GM12875 (cell line): ENCODE measurements around the gene SLAMF6.
"Not testable (repeated sequence)": the region's sequence is repeated elsewhere in the genome, so short reads cannot be mapped to it uniquely, and the experiment has no call there.

Source experiments
- H3K4me3 ChIP-seq: one replicate; pipeline ENCODE4 v1.5.1; 2011; ENCODE audit warnings: low read depth, low read length, control low read depth
- CTCF ChIP-seq: IDR thresholded peaks from 2 replicates; pipeline ENCODE4 v1.5.1; 2011; ENCODE audit warnings: low read depth, mild to moderate bottlenecking, control low read depth, inconsistent platforms, low read length, moderate library complexity, borderline replicate concordance; ENCODE audit not compliant: insufficient read depth

SLAMF6 gene

GRCh38 chr1:160522622-160523345, at the start of gene SLAMF6:
Gene SLAMF6, minus strand, starts transcription at chr1:160523255. Its CDS starts 63 bp downstream, at chr1:160523192.
- TF ChIP-seq CTCF = no peak
- H3K4me3 ChIP-seq = peak within 1 kb of the TSS; percentile 73

GRCh38 chr1:160570840-160571239, 47.8 kb upstream of the SLAMF6 start:
- no peak for TF ChIP-seq CTCF
- H3K4me3 ChIP-seq = no peak overlapping the region

GRCh38 chr1:160569806-160570205, 46.8 kb upstream of the SLAMF6 start:
- no peak for TF ChIP-seq CTCF
- no peak overlapping the region for H3K4me3 ChIP-seq

GRCh38 chr1:160567858-160568682, 45.0 kb upstream of the SLAMF6 start:
- H3K4me3 ChIP-seq = no peak overlapping the region
- no peak for TF ChIP-seq CTCF

GRCh38 chr1:160567341-160567740, 44.3 kb upstream of the SLAMF6 start:
- no peak for TF ChIP-seq CTCF
- no peak overlapping the region for H3K4me3 ChIP-seq

GRCh38 chr1:160565564-160565963, 42.5 kb upstream of the SLAMF6 start:
- H3K4me3 ChIP-seq = no peak overlapping the region
- no peak for TF ChIP-seq CTCF

- H3K4me3 ChIP-seq = not testable (repeated sequence)
These were observed 40.2 kb upstream of the SLAMF6 start for GRCh38 chr1:160563230-160563629.

- not testable (repeated sequence) for H3K4me3 ChIP-seq
These were observed 39.7 kb upstream of the SLAMF6 start for GRCh38 chr1:160562745-160563144.
